OCI-LY7 (cell line): Measurements from ENCODE around the gene CLK2. TPM values are rescaled to one million over a fixed set of nuclear protein-coding genes. Genes with fewer than 3 reads are reported as not detected.

Source experiments
- BruUV-seq: library from RNA; stranded (reverse); fragments of 400-500 nt; replicated peaks from 2 replicates; lab custom pipeline; 2021; lab: Mats Ljungman, UMichigan
- CTCF ChIA-PET: fragments of 300-600 bp; sonication (Branson Sonifier 250); formaldehyde crosslinking; loops from one replicate; lab custom pipeline; 2022; ENCODE audit warnings: antibody characterized with exemption; ENCODE audit not compliant: unreplicated experiment; lab: Charles Lee
- POLR2A ChIA-PET: fragments of 300-600 bp; sonication (Branson Sonifier 250); formaldehyde crosslinking; loops from one replicate; lab custom pipeline; 2022; ENCODE audit warnings: antibody characterized with exemption; lab: Charles Lee
- DNase-seq: peaks from one replicate; pipeline ENCODE4 v3.0.0-alpha.2; 2015; ENCODE audit warnings: low spot score
- H2AFZ ChIP-seq: fragments of 200-600 bp; sonication (generic), shearing (Covaris generic); 2 replicates; pipeline ENCODE4 v1.6.1; 2014; ENCODE audit warnings: mild to moderate bottlenecking, antibody characterized with exemption, low read length, moderate library complexity
- H3K27ac ChIP-seq: fragments of 200-600 bp; sonication (generic); 2 replicates; pipeline ENCODE4 v1.5.1; 2014; ENCODE audit warnings: mixed run types, low read depth, mild to moderate bottlenecking, moderate library complexity, low read length, inconsistent platforms; ENCODE audit not compliant: poor library complexity, severe bottlenecking
- H3K36me3 ChIP-seq: fragments of 200-600 bp; sonication (generic); 2 replicates; pipeline ENCODE4 v1.6.1; 2014; ENCODE audit warnings: mild to moderate bottlenecking, antibody characterized with exemption, low read length, moderate library complexity, mixed read lengths; ENCODE audit not compliant: insufficient read depth
- H3K4me1 ChIP-seq: fragments of 200-600 bp; sonication (generic); 2 replicates; pipeline ENCODE4 v1.5.1; 2014; ENCODE audit warnings: mild to moderate bottlenecking, low read length; ENCODE audit not compliant: insufficient read depth, poor library complexity, severe bottlenecking
- H3K4me2 ChIP-seq: fragments of 200-600 bp; sonication (generic); 2 replicates; pipeline ENCODE4 v1.6.1; 2014; ENCODE audit warnings: mild to moderate bottlenecking, low read length
- H3K4me3 ChIP-seq: fragments of 200-600 bp; sonication (generic); 2 replicates; pipeline ENCODE4 v1.5.1; 2014; ENCODE audit warnings: mild to moderate bottlenecking, low read depth, low read length; ENCODE audit not compliant: poor library complexity, severe bottlenecking
- H3K79me2 ChIP-seq: fragments of 200-600 bp; sonication (generic); 2 replicates; pipeline ENCODE4 v1.6.1; 2016; ENCODE audit warnings: low read depth, mild to moderate bottlenecking, low read length, moderate library complexity, mixed read lengths; ENCODE audit not compliant: insufficient read depth
- H3K9me2 ChIP-seq: fragments of 200-600 bp; sonication (generic); 2 replicates; pipeline ENCODE4 v1.6.1; 2016; ENCODE audit warnings: mild to moderate bottlenecking, low read length, mixed read lengths; ENCODE audit not compliant: insufficient read depth
- H3K9me3 ChIP-seq: fragments of 200-600 bp; sonication (generic); 2 replicates; pipeline ENCODE4 v1.6.1; 2014; ENCODE audit warnings: mild to moderate bottlenecking, mixed run types, low read length, mixed read lengths
- H4K20me1 ChIP-seq: fragments of 200-600 bp; sonication (generic); 2 replicates; pipeline ENCODE4 v1.6.1; 2014; ENCODE audit warnings: mild to moderate bottlenecking, antibody characterized with exemption, low read length, moderate library complexity, mixed read lengths; ENCODE audit not compliant: insufficient read depth
- CTCF ChIP-seq: fragments of 200-600 bp; sonication (generic); conservative IDR thresholded peaks from 2 replicates; pipeline ENCODE4 v1.5.1; 2014; ENCODE audit warnings: mild to moderate bottlenecking, antibody characterized with exemption, low read length, moderate library complexity, mixed read lengths
- EZH2phosphoT487 ChIP-seq: fragments of 200-600 bp; sonication (generic); IDR thresholded peaks from 2 replicates; pipeline ENCODE4 v1.6.1; 2018; ENCODE audit warnings: low read depth, borderline replicate concordance, mild to moderate bottlenecking, mixed run types, antibody characterized with exemption, low read length, moderate library complexity, mixed read lengths
- intact Hi-C: fragments of 100-400 bp; cut with micrococcal nuclease; formaldehyde crosslinking; loops from one replicate; pipeline ENCODE4 v1.10.0; 2022; ENCODE audit not compliant: unreplicated experiment
- total RNA-seq, 2 experiments: library from RNA; depleted of rRNA in 1 of 2; stranded (reverse); fragments of >200 nt in 1 of 2; shearing (Covaris generic) in 1 of 2; gene quantifications; 2 replicates each; pipeline ENCODE4 v1.2.3, GENCODE V29; 2014 to 2022

CLK2 gene
- total RNA-seq, 2 experiments from 2014 or later = 96.7 to 121 TPM

GRCh38 chr1:155255243-155256007, 17.9 kb downstream of the CLK2 start, which contains the start of gene ENTREP3:
Gene ENTREP3, minus strand, starts transcription at chr1:155255483. Its CDS starts 606 bp downstream, at chr1:155254877.
- ChIA-PET CTCF (no interaction called here), POLR2A (no interaction called here)
- Histone ChIP-seq H3K9me3 (no peaks in the 10 kb centered on the region), H4K20me1 (no peaks in the 10 kb centered on the region), H2AFZ (peak within 1 kb of the TSS; percentile 61), H3K27ac (no peak within 1 kb of the TSS), H3K4me3 (peak within 1 kb of the TSS; percentile 77), H3K79me2 (peaks cover 4% of the 10 kb centered on the region; the same call in 1 of the 2 replicates), H3K9me2 (no peaks in the 10 kb centered on the region), H3K4me2 (peak within 1 kb of the TSS; percentile 95), H3K36me3 (peaks cover 39% of the 10 kb centered on the region), H3K4me1 (peaks cover 27% of the 10 kb centered on the region)
- TF ChIP-seq CTCF (no peak), EZH2phosphoT487 (no peak)
- intact Hi-C loops = no loop called here
- BruUV-seq = no TSS peak
- peak; percentile 79 for DNase-seq

- H3K9me3 ChIP-seq = no peaks in the 10 kb centered on the region
- no peaks in the 10 kb centered on the region for H4K20me1 ChIP-seq
- peak overlapping the region; percentile 61 for H2AFZ ChIP-seq
- peak overlapping the region; percentile 77 for H3K4me3 ChIP-seq
- DNase-seq = no peak
- H3K4me2 ChIP-seq = peak overlapping the region; percentile 95
- H3K79me2 ChIP-seq = no peaks in the 10 kb centered on the region
- intact Hi-C loops = loop anchor here (1.0 kb wide), 1 partner anchor 53 kb away; no protein-coding TSS in a partner anchor
- ChIA-PET POLR2A (no interaction called here), CTCF (no interaction called here)
- H3K27ac ChIP-seq = no peak overlapping the region
- H3K9me2 ChIP-seq = no peaks in the 10 kb centered on the region
- no peak for TF ChIP-seq EZH2phosphoT487
- no peak for TF ChIP-seq CTCF
- H3K4me1 ChIP-seq = peaks cover 32% of the 10 kb centered on the region
- no TSS peak for BruUV-seq
- peaks cover 33% of the 10 kb centered on the region for H3K36me3 ChIP-seq
Observed at GRCh38 chr1:155254714-155255242, 18.5 kb downstream of the CLK2 start.

- intact Hi-C loops = loop anchor here (1.0 kb wide), 1 partner anchor 53 kb away; no protein-coding TSS in a partner anchor
- DNase-seq = no peak
- no peaks in the 10 kb centered on the region for H4K20me1 ChIP-seq
- ChIA-PET CTCF (no interaction called here), POLR2A (no interaction called here)
- H2AFZ ChIP-seq = no peak overlapping the region
- peaks cover 28% of the 10 kb centered on the region for H3K36me3 ChIP-seq
- H3K9me3 ChIP-seq = no peaks in the 10 kb centered on the region
- no peak for TF ChIP-seq EZH2phosphoT487
- no peak; the same call in 1 of the 2 replicates for TF ChIP-seq CTCF
- peaks cover 32% of the 10 kb centered on the region for H3K4me1 ChIP-seq
- peak overlapping the region; percentile 20 for H3K27ac ChIP-seq
- no peaks in the 10 kb centered on the region for H3K79me2 ChIP-seq
- H3K4me3 ChIP-seq = peak overlapping the region; percentile 77
- H3K4me2 ChIP-seq = peak overlapping the region; percentile 95
- no peaks in the 10 kb centered on the region for H3K9me2 ChIP-seq
- no TSS peak for BruUV-seq
Observed at GRCh38 chr1:155254228-155254713, 19.0 kb downstream of the CLK2 start.
